Uterus (tissue), 4 donors: ENCODE measurements around the gene TBC1D19. TPM values are rescaled to one million over a fixed set of nuclear protein-coding genes. Genes with fewer than 3 reads are reported as not detected.

Source experiments
- DNase-seq, 2 donors: peaks; one replicate each; pipeline ENCODE4 v3.0.0-alpha.2; 2019 to 2020
- H3K27ac ChIP-seq, 2 donors: fragments of 200-600 bp; sonication (generic); 1 replicate in 1 of 2; 2 replicates in 1 of 2; pipeline ENCODE4 v1.5.1; 2016 to 2018
- H3K27me3 ChIP-seq, 2 donors: fragments of 200-600 bp; sonication (generic); one replicate each; pipeline ENCODE4 v1.5.1; 2018 to 2019; ENCODE audit warnings: control low read depth in 1 of 2
- H3K36me3 ChIP-seq, 2 donors: fragments of 200-600 bp; sonication (generic); one replicate each; pipeline ENCODE4 v1.5.1; 2019; ENCODE audit warnings: control low read depth in 1 of 2
- H3K4me1 ChIP-seq, 2 donors: fragments of 200-600 bp; sonication (generic); one replicate each; pipeline ENCODE4 v1.5.1; 2018 to 2019; ENCODE audit warnings: control low read depth in 1 of 2
- H3K4me3 ChIP-seq, 2 donors: fragments of 200-600 bp; sonication (generic); 1 replicate in 1 of 2; 2 replicates in 1 of 2; pipeline ENCODE4 v1.5.1; 2018 to 2019; ENCODE audit warnings: mild to moderate bottlenecking in 1 of 2
- H3K9me3 ChIP-seq, 2 donors: fragments of 200-600 bp; sonication (generic); one replicate each; pipeline ENCODE4 v1.5.1; 2019; ENCODE audit warnings: control low read depth in 1 of 2
- CTCF ChIP-seq, 4 experiments: fragments of 200-600 bp in 2 of 4; fragments of 450-650 bp in 2 of 4; sonication (generic) in 2 of 4; IDR thresholded peaks; one replicate each; pipeline ENCODE4 v1.5.1; 2016 to 2019; ENCODE audit warnings: antibody characterized with exemption in 4 of 4, mild to moderate bottlenecking in 2 of 4, moderate library complexity in 1 of 4
- POLR2A ChIP-seq, 2 donors: fragments of 450-650 bp; IDR thresholded peaks; one replicate each; pipeline ENCODE4 v1.6.1; 2016; ENCODE audit warnings: antibody characterized with exemption in 2 of 2, mild to moderate bottlenecking in 1 of 2, moderate library complexity in 1 of 2
- intact Hi-C: fragments of 100-400 bp; cut with DNase I; formaldehyde crosslinking; loops from one replicate; pipeline ENCODE4 v1.15.1; 2023; ENCODE audit warnings: low total_unique reads
- total RNA-seq, 4 donors: library from RNA; depleted of rRNA in 3 of 4; stranded (reverse); fragments of >200 nt in 3 of 4; gene quantifications; one replicate each; pipeline versions ENCODE4 v1.1.0 to v1.2.4, GENCODE V29; 2014 to 2023
- donor health status: DM: yes; HTN: yes; CAD: no.

Gene TBC1D19
- total RNA-seq, 4 donors from 2014 or later: 5.4 to 69.6 (median 25.2) TPM

GRCh38 chr4:26792639-26793038 is 208.8 kb downstream of the TBC1D19 start:
- intact Hi-C loops: no loop called here

GRCh38 chr4:26793735-26794134 is 209.9 kb downstream of the TBC1D19 start:
- no peak for DNase-seq
- H3K27ac ChIP-seq: no peak overlapping the region
- H3K9me3 ChIP-seq: no peaks in the 10 kb centered on the region
- no peak overlapping the region for H3K4me3 ChIP-seq
- TF ChIP-seq CTCF (IDR thresholded peaks at IDR 0.05): no peak
- TF ChIP-seq POLR2A (IDR thresholded peaks at IDR 0.05): no peak
- no peaks in the 10 kb centered on the region for H3K27me3 ChIP-seq
- H3K36me3 ChIP-seq: no peaks in the 10 kb centered on the region
- intact Hi-C loops: no loop called here
- H3K4me1 ChIP-seq: no peaks in the 10 kb centered on the region

More at GRCh38 chr4:26792639-26793038, 208.8 kb downstream of the TBC1D19 start:
- TF ChIP-seq POLR2A (IDR thresholded peaks at IDR 0.05) (no peak), CTCF (IDR thresholded peaks at IDR 0.05) (no peak)
- no peak overlapping the region for H3K27ac ChIP-seq
- no peak overlapping the region for H3K4me3 ChIP-seq
- no peaks in the 10 kb centered on the region for H3K36me3 ChIP-seq
- no peaks in the 10 kb centered on the region for H3K27me3 ChIP-seq
- no peaks in the 10 kb centered on the region for H3K9me3 ChIP-seq
- DNase-seq: no peak
- peaks cover 3 to 4% of the 10 kb centered on the region in 2 donors for H3K4me1 ChIP-seq

- no peaks in the 10 kb centered on the region for H3K4me1 ChIP-seq
- intact Hi-C loops: no loop called here
- H3K27ac ChIP-seq: no peak overlapping the region
- no peak for DNase-seq
- H3K9me3 ChIP-seq: no peaks in the 10 kb centered on the region
- TF ChIP-seq POLR2A (IDR thresholded peaks at IDR 0.05) (no peak), CTCF (IDR thresholded peaks at IDR 0.05) (no peak)
- H3K27me3 ChIP-seq: no peaks in the 10 kb centered on the region
- H3K36me3 ChIP-seq: no peaks in the 10 kb centered on the region
- H3K4me3 ChIP-seq: no peak overlapping the region
These were observed 212.2 kb downstream of the TBC1D19 start for GRCh38 chr4:26796081-26796480.

- H3K9me3 ChIP-seq: no peaks in the 10 kb centered on the region
- no peaks in the 10 kb centered on the region for H3K27me3 ChIP-seq
- intact Hi-C loops: no loop called here
- TF ChIP-seq POLR2A (IDR thresholded peaks at IDR 0.05): no peak
- no peak for TF ChIP-seq CTCF (IDR thresholded peaks at IDR 0.05)
- H3K4me3 ChIP-seq: no peak overlapping the region
- no peak overlapping the region for H3K27ac ChIP-seq
- DNase-seq: no peak
- H3K36me3 ChIP-seq: no peaks in the 10 kb centered on the region
- no peaks in the 10 kb centered on the region for H3K4me1 ChIP-seq
These were observed 218.9 kb downstream of the TBC1D19 start for GRCh38 chr4:26802790-26803189.

- Histone ChIP-seq H3K9me3 (no peaks in the 10 kb centered on the region), H3K36me3 (no peaks in the 10 kb centered on the region), H3K4me1 (no peaks in the 10 kb centered on the region), H3K27me3 (no peaks in the 10 kb centered on the region), H3K27ac (no peak overlapping the region), H3K4me3 (no peak overlapping the region)
- TF ChIP-seq POLR2A (IDR thresholded peaks at IDR 0.05) (no peak), CTCF (IDR thresholded peaks at IDR 0.05) (no peak)
- DNase-seq: no peak
- intact Hi-C loops: no loop called here
These were observed 219.5 kb downstream of the TBC1D19 start for GRCh38 chr4:26803211-26803861.
